ENCODE data around the gene ZNF514. TPM values are rescaled to one million over a fixed set of nuclear protein-coding genes. Genes with fewer than 3 reads are reported as not detected.
"Not testable (repeated sequence)": the region's sequence is repeated elsewhere in the genome, so short reads cannot be mapped to it uniquely, and the experiment has no call there.

The ZNF514 gene
- total RNA-seq, 1 donor from 2014 or later: 19.8 TPM

- H3K4me1 ChIP-seq: peaks cover 7% of the 10 kb centered on the region
- no peak for DNase-seq
- no peaks in the 10 kb centered on the region for H3K9me3 ChIP-seq
- no peak for TF ChIP-seq CTCF (IDR thresholded peaks at IDR 0.05)
- intact Hi-C loops (cut with DNase I): no loop called here
- H3K27me3 ChIP-seq: no peaks in the 10 kb centered on the region
- no peak overlapping the region for H3K27ac ChIP-seq
- ATAC-seq: no peak
- H3K4me3 ChIP-seq: no peak overlapping the region
- H3K36me3 ChIP-seq: no peaks in the 10 kb centered on the region
Measured at GRCh38 chr2:95204396-95204795, 44.7 kb upstream of the ZNF514 start.

DNA sequence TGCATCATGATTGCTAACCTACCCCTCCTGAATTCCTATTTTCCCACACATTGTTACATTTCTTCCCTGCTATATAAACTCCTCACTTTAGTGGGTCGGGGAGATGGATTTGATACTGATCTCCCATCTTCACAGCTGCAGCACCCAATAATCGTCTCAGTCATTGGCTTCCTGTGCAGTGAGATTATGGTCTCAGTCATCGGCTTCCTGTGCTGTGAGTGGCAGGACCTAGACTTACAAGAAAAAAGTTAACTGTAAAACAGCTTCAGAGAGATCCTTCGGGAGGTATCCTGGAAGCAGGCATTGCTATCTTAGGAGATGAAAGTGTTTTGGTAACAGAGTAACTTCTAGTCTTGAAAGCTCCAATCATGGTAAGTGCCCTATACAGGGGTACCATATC, 44.3 kb upstream of the ZNF514 start:
- no peak overlapping the region for H3K27ac ChIP-seq
- no peaks in the 10 kb centered on the region for H3K36me3 ChIP-seq
- H3K27me3 ChIP-seq: no peaks in the 10 kb centered on the region
- no peak for DNase-seq
- no peaks in the 10 kb centered on the region for H3K9me3 ChIP-seq
- intact Hi-C loops (cut with DNase I): no loop called here
- no peak for ATAC-seq
- no peak for TF ChIP-seq CTCF (IDR thresholded peaks at IDR 0.05)
- H3K4me1 ChIP-seq: peaks cover 7% of the 10 kb centered on the region
- no peak overlapping the region for H3K4me3 ChIP-seq

DNA sequence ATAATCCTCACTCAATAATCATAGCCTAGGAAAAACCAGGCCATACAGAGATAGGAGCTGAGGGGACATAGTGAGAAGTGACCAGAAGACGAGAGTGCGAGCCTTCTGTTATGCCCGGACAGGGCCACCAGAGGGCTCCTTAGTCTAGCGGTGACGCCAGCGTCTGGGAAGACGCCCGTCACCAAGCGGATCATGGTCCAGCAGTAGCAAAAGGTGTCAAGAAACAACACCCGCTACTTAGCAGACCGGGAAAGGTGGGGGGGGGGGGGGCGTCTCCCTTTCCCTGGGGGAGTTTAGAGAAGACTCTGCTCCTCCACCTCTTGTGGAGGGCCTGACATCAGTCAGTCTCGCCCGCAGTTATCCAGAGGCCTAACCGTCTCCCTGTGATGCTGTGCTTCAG, 33.3 kb upstream of the ZNF514 start:
- H3K27me3 ChIP-seq; H3K9me3 ChIP-seq; H3K36me3 ChIP-seq; H3K4me3 ChIP-seq; H3K4me1 ChIP-seq; H3K27ac ChIP-seq; intact Hi-C loops (cut with DNase I); ATAC-seq: not testable (repeated sequence)
- DNase-seq: peak; percentile 77
- peak; percentile 61 for TF ChIP-seq CTCF (IDR thresholded peaks at IDR 0.05)

DNA sequence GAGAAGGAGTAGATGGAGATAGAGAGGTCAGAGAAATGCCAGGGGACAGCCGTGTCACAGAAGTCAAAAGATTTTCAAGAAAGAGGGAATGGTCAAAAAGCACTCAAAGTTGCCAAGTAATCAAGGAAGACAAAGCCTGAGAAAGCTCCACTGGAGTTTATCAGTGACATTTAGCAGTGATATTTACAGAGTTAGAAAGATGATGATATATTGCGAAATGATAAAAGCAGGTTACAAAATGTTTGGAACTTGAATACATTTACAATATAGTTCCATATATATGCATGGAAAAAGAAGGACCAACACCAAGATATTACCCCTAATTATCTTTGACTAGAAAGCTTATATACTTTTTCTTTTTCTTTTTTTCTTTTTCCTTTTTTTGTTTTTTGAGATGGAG, 26.3 kb upstream of the ZNF514 start:
- DNase-seq (no peak), ATAC-seq (no peak)
- Histone ChIP-seq H3K4me3 (no peak overlapping the region), H3K27me3 (no peaks in the 10 kb centered on the region), H3K36me3 (peaks cover 16% of the 10 kb centered on the region), H3K27ac (no peak overlapping the region), H3K9me3 (no peaks in the 10 kb centered on the region), H3K4me1 (no peaks in the 10 kb centered on the region)
- no peak for TF ChIP-seq CTCF (IDR thresholded peaks at IDR 0.05)
- intact Hi-C loops (cut with DNase I): no loop called here

DNA sequence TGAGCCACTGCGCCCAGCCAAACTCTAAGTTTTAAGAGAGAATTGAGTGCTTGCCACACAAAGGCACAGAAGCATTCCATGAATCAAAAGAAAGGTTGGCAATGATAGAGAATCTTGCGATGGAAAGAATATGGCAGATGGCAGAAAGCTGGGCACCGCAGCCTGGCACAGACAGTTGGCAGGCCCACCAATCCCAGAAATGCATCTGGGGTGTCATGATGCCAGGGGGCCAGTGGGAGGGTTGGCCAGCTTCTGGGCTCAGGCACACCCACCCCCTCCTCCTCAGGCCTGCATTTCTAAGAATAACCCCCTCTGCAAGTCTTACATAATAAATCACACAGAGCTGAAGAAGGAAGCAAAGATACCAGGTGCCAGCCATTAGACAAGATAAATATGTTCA, 25.5 kb upstream of the ZNF514 start:
- TF ChIP-seq CTCF (IDR thresholded peaks at IDR 0.05): no peak
- DNase-seq (no peak), ATAC-seq (no peak)
- intact Hi-C loops (cut with DNase I): no loop called here
- Histone ChIP-seq H3K4me1 (no peaks in the 10 kb centered on the region), H3K9me3 (no peaks in the 10 kb centered on the region), H3K27ac (no peak overlapping the region), H3K4me3 (no peak overlapping the region), H3K27me3 (no peaks in the 10 kb centered on the region), H3K36me3 (peaks cover 24% of the 10 kb centered on the region)

- Histone ChIP-seq H3K9me3 (no peaks in the 10 kb centered on the region), H3K36me3 (peaks cover 46% of the 10 kb centered on the region), H3K27me3 (no peaks in the 10 kb centered on the region), H3K4me3 (no peak overlapping the region), H3K4me1 (no peaks in the 10 kb centered on the region), H3K27ac (no peak overlapping the region)
- intact Hi-C loops (cut with DNase I): no loop called here
- DNase-seq: no peak
- ATAC-seq: no peak
- no peak for TF ChIP-seq CTCF (IDR thresholded peaks at IDR 0.05)
Measured at GRCh38 chr2:95181774-95182173, 22.1 kb upstream of the ZNF514 start.

Data from upper lobe of right lung (tissue), 1 donor.